Mesodermal cell (in vitro differentiated cells): Measurements from ENCODE around the gene ZNF679.
"Not testable (repeated sequence)": the region's sequence is repeated elsewhere in the genome, so short reads cannot be mapped to it uniquely, and the experiment has no call there.

Source experiments
- H3K27ac ChIP-seq: 2 replicates; pipeline ENCODE4 v1.7.0; 2013; ENCODE audit warnings: mild to moderate bottlenecking, low read depth, low read length, moderate library complexity; ENCODE audit not compliant: severe bottlenecking
- H3K36me3 ChIP-seq: 2 replicates; pipeline ENCODE4 v1.7.1; 2013; ENCODE audit warnings: mild to moderate bottlenecking, low read length, moderate library complexity; ENCODE audit not compliant: control insufficient read depth, insufficient read depth
- H3K4me1 ChIP-seq: one replicate; pipeline ENCODE4 v1.7.1; 2013; ENCODE audit warnings: mild to moderate bottlenecking, low read length; ENCODE audit not compliant: insufficient read depth, control insufficient read depth, poor library complexity, severe bottlenecking
- H3K4me3 ChIP-seq: 2 replicates; pipeline ENCODE4 v1.7.0; 2013; ENCODE audit warnings: low read length, control low read depth, mild to moderate bottlenecking; ENCODE audit not compliant: insufficient read depth, poor library complexity, severe bottlenecking; ENCODE audit errors: extremely low read depth
- H3K9me3 ChIP-seq: 2 replicates; pipeline ENCODE4 v1.7.1; 2013; ENCODE audit warnings: mild to moderate bottlenecking, low read length, moderate library complexity; ENCODE audit not compliant: control insufficient read depth
- WGBS, 2 experiments: methylation state at CpG; one replicate each; pipeline ENCODE4 v1.1.5; 2013; ENCODE audit warnings: missing lambda C conversion rate in 2 of 2; ENCODE audit not compliant: insufficient coverage in 2 of 2; 5-methylcytosine and 5-hydroxymethylcytosine counted together

The ZNF679 gene

GRCh38 chr7:64310426-64310825, 82.2 kb downstream of the ZNF679 start:
- WGBS, 2 experiments = 71 to 73% methylated on average over 2 to 3 of the region's 3 CpGs
- Histone ChIP-seq H3K9me3 (peaks cover 18% of the 10 kb centered on the region), H3K4me1 (no peaks in the 10 kb centered on the region), H3K4me3 (no peak overlapping the region), H3K27ac (no peak overlapping the region), H3K36me3 (no peaks in the 10 kb centered on the region)

DNA sequence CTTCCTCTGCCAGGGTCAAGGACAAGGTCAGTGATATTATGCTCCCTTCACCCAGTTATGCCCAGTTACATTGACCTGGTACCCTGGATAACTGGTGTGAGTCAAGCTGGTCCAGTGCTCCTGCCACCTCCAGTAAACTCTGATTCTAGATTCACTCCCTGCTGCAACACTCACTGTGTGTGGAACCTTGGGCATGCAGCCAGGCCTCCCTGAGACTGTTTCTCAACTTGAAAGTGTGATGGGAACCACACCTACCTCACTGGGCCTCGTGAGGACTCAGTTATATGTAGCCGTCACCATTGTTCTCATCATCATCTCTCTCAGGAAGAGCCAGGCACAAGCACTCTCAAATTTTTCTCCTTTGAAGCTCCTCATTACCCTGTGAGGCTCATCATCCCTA, 84.6 kb downstream of the ZNF679 start:
- peaks cover 6% of the 10 kb centered on the region for H3K36me3 ChIP-seq
- no peak overlapping the region for H3K4me3 ChIP-seq
- no peak overlapping the region for H3K27ac ChIP-seq
- H3K4me1 ChIP-seq = no peaks in the 10 kb centered on the region
- WGBS, 2 experiments = 89 to 90% methylated on average over 2 of the region's 2 CpGs
- peaks cover 33% of the 10 kb centered on the region for H3K9me3 ChIP-seq

GRCh38 chr7:64313740-64314491, 85.6 kb downstream of the ZNF679 start, which contains the start of gene ZNF736:
Gene ZNF736 (plus strand): TSS chr7:64313961. CDS start chr7:64314151, 190 bp downstream.
- Histone ChIP-seq H3K4me1 (no peaks in the 10 kb centered on the region), H3K4me3 (peak within 1 kb of the TSS; percentile 55), H3K36me3 (peaks cover 6% of the 10 kb centered on the region), H3K9me3 (peaks cover 33% of the 10 kb centered on the region), H3K27ac (peak within 1 kb of the TSS; percentile 97)
- WGBS, 2 experiments = 33 to 34% methylated on average over 19 to 24 of the region's 33 CpGs

DNA sequence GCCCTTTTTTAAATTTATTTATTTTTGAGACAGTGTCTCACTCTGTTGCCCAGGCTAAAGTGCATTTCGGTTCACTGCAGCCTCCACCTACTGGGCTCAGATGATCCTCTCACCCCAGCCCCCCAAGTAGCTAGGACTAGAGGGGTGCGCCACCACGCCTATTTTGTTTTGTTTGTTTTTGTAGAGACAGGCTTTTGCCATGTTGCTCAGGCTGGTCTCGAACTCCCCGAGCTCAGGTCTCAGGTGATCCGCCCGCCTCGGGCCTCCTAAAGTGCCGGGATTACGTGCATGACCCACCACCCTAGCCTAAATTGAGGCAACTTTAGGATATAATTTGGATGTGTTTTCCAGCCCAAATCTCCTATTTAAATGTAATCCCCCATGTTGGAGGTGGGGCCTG, 86.3 kb downstream of the ZNF679 start:
- H3K9me3 ChIP-seq = peaks cover 33% of the 10 kb centered on the region
- H3K36me3 ChIP-seq = peaks cover 6% of the 10 kb centered on the region
- no peaks in the 10 kb centered on the region for H3K4me1 ChIP-seq
- H3K27ac ChIP-seq = peak overlapping the region; percentile 97
- WGBS, 2 experiments = 75% methylated on average over 5 of the region's 10 CpGs; no CpG with 5 or more reads in 1 of the 2 experiments
- peak overlapping the region; percentile 55 for H3K4me3 ChIP-seq

DNA sequence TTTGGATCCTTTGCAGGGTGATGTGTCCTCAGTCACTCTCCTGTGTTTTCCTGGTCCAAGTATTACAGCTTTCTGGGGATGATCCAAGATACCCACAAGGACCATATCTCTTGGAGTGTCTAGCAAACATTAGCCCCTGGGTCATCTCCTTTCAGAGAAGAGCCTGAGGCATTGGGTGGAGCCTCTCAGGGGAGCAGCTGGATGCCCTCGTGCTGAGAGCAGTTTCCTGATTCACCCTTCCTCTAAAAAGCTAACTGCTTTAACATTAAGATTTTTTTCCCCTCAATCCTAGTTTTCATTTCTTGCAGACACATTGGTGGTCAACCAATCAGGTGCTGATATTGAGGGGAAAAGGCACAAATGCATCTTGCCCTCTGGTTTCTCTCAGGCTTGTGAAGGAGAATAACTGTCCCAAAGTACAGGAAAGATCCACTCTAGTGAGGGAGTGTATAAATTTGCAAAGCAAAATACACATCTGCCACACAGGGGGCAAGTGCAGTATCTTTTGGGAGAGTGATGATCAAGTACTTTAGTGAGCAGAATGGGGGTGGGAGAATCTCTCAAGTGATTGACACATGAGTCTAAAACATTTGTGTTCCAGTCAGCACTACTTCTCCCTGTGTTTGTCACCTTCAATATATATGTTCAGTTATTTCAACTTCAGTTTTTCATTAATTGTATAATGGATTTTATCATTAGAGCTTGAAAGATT, 87.9 kb downstream of the ZNF679 start:
- peaks cover 37% of the 10 kb centered on the region for H3K9me3 ChIP-seq
- not testable (repeated sequence) for H3K36me3 ChIP-seq, H3K4me1 ChIP-seq, H3K27ac ChIP-seq, H3K4me3 ChIP-seq
- 20 to 40% methylated on average over 1 of the region's 1 CpG for WGBS, 2 experiments
